Measurements from ENCODE around the gene KLF13.

KLF13 gene

DNA sequence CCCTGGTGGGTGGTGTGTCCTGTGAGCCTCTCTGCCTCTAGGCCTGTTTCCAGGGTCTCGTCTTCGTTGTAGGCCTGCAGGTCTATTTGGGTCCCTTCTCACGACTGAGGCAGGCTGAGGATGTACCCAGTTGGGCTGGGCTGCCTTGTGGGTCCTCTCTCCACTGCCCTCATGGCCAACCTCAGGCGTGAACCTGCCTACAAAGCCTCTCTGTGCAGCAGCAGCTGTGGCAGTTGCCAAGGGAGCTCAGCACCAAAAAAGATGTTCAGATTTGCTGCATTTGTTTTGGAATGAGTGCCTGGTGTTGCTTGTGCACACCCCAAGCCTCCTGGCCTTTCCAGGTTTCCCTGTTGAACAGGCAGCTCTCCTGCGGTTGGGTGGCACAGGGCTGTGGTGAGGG, 13.4 kb downstream of the KLF13 start:
- TF ChIP-seq, protein P1, sequence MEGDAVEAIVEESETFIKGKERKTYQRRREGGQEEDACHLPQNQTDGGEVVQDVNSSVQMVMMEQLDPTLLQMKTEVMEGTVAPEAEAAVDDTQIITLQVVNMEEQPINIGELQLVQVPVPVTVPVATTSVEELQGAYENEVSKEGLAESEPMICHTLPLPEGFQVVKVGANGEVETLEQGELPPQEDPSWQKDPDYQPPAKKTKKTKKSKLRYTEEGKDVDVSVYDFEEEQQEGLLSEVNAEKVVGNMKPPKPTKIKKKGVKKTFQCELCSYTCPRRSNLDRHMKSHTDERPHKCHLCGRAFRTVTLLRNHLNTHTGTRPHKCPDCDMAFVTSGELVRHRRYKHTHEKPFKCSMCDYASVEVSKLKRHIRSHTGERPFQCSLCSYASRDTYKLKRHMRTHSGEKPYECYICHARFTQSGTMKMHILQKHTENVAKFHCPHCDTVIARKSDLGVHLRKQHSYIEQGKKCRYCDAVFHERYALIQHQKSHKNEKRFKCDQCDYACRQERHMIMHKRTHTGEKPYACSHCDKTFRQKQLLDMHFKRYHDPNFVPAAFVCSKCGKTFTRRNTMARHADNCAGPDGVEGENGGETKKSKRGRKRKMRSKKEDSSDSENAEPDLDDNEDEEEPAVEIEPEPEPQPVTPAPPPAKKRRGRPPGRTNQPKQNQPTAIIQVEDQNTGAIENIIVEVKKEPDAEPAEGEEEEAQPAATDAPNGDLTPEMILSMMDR (IDR thresholded peaks at IDR 0.05; ENCODE audit: low read length, missing control alignments), result no peak
- no peak for DNase-seq (ENCODE audit: low read depth)
- no peak overlapping the region for H3K4me3 ChIP-seq (replicated peaks; ENCODE audit: low read depth, low read length)

DNA sequence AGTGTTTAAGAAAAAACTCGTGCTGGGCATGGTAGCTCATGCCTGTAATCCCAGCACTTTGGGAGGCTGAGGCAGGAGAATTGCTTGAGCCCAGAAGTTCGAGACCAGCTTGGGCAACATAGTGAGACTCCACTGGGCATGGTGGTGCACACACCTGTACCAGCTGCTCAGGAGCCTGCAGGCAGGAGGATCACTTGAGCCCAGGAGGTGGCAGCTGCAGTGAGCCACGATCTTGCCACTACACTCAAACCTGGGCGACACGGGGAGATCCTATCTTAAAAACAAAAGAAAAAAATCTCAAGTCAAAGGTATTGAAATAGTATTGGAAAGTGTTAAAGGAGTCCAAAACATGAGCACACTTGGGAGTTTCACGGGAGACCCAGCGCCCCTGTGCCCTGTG, 14.0 kb downstream of the KLF13 start:
- no peak overlapping the region for H3K4me3 ChIP-seq (replicated peaks; ENCODE audit: low read depth, low read length)
- DNase-seq (ENCODE audit: low read depth), result no peak
- TF ChIP-seq, protein P1 (IDR thresholded peaks at IDR 0.05; ENCODE audit: low read length, missing control alignments), result no peak

DNA sequence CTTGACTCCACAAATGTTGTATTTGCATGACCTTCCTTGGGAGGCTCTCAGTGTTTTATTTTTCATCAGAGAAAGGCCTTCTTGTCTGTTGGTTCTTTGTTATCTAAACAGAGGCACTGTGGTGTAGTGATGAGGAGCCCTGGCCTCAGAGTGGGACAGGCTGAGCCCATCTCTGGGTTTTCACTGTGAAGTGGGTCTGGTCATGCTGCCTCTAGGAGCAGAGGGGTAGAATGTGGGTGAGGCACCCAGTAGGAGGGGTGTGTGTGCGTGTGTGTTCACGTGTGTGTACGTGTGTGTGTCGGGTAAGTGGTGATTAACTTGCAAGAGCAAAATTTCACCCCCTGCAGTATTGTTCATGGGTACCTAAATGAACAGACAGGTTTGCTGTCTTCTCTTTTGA, 14.4 kb downstream of the KLF13 start:
- no peak overlapping the region for H3K4me3 ChIP-seq (replicated peaks; ENCODE audit: low read depth, low read length)
- TF ChIP-seq, protein P1 (IDR thresholded peaks at IDR 0.05; ENCODE audit: low read length, missing control alignments), result no peak
- DNase-seq (ENCODE audit: low read depth), result no peak

DNA sequence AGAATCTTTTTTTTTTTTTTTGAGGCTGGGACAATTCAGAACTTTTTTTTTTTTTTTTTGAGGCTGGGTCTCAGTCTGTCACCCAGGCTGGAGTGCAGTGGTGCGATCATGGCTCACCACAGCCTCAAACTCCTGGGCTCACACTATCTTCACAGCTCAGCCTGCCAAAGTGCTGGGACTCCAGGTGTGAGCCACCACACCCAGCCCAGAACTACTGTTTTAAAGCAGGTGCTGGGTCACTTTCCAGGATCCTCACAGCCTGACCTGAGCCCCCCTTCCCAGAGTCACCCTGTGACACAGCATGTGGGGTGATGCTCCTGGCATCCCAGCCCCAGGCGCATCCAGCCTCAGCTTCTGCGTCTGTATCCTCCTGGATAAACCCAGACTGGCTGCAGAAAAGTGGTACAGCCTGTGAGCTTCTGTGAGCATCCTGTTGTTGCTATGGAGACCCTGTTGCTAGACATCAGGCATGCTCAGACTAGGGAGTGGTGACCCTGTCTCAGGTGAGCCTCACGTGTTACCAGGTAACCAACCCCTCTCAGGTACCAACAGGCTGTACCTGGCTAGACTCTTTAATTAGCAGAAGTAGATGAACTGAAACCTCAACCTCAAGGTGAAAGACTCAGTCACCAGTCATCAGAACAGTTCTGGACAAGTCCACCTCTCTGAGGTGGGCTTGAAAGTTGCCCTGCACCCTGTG, 15.0 kb downstream of the KLF13 start:
- H3K4me3 ChIP-seq (replicated peaks; ENCODE audit: low read depth, low read length), result no peak overlapping the region
- TF ChIP-seq, protein P1 (IDR thresholded peaks at IDR 0.05; ENCODE audit: low read length, missing control alignments), result no peak
- DNase-seq (ENCODE audit: low read depth), result no peak

DNA sequence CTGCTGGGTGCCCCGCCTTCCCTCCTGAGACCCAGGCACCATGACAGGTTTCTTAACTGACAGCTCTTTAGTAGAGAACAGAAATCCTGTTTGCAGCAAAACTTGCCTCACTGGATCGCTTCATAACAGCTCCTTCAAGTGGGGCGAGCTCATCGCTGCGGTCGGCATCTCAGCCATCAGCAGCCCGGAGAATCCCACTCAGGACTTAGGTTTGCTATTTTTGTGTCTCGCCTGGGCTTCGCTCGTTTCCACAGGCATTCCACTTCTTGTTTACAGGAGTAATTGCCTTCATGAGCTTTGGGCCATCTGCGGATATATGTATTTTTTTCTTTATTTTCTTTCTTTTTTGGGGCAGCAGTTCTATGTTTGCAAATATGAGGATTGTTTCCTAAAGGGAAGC, 15.7 kb downstream of the KLF13 start:
- no peak overlapping the region for H3K4me3 ChIP-seq (replicated peaks; ENCODE audit: low read depth, low read length)
- TF ChIP-seq, protein P1 (IDR thresholded peaks at IDR 0.05; ENCODE audit: low read length, missing control alignments), result no peak
- no peak for DNase-seq (ENCODE audit: low read depth)

DNA sequence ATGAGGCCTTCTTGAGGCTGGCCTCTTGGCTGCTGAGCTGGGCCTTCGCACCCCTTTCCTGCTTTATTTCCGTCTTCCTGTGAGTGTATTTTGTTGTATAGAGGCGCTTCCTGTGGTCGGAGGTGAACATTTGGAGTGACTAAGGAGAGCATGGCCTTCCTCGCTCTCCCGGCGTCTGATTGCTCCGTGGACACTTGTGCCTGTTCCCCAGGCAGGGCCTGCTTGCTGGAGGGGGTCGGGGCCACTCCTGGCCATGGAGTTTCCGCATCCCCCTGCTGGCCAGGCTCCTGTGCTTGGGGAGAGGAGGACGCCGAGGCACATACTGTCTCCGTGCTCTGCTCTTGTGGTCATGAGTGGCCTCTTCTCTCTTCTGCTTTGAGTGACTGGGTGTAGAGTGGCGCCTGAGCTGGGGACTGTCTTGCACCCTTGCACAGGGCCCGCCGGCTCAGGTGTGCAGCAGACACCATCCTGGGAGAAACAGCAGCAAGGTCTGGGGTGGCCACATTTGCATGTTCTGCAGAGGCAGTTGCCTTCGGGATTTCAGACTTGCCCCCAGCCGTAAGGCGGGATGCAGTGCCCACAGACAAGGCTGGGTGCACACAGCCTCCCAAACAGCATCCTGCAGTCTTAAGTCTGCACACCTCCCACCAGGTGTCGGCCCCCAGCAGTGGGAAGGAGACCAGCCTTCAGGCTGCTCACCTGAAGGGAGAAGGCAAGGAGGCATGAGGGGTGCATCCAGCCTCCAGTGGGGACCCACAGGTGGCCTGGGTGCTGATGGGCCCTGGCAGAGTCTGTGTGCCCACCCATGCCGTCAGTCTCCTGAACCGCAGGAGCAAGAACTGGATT, 16.4 kb downstream of the KLF13 start:
- TF ChIP-seq, protein P1 (IDR thresholded peaks at IDR 0.05; ENCODE audit: low read length, missing control alignments), result no peak
- DNase-seq (ENCODE audit: low read depth), result no peak
- H3K4me3 ChIP-seq (replicated peaks; ENCODE audit: low read depth, low read length), result no peak overlapping the region

Data from fibroblast of pulmonary artery (primary cell).